Measurements from ENCODE around the gene WNK2.

WNK2 gene

DNA sequence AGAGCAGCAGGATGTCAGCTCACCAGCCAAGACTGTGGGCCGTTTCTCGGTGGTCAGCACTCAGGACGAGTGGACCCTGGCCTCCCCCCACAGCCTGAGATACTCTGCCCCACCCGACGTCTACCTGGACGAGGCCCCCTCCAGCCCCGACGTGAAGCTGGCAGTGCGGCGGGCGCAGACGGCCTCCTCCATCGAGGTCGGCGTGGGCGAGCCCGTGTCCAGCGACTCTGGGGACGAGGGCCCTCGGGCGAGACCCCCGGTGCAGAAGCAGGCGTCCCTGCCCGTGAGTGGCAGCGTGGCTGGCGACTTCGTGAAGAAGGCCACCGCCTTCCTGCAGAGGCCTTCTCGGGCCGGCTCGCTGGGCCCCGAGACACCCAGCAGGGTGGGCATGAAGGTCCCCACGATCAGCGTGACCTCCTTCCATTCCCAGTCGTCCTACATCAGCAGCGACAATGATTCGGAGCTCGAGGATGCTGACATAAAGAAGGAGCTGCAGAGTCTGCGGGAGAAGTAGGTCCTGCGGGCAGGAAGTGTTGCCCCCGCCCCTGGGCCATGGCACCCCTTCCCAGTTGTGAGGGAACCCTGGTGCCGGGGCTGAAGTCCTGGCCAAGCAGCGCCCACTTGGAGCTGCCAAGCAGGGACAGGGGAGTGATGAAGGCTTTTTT is 108.9 kb downstream of the WNK2 start:
- Histone ChIP-seq H3K79me2 (ENCODE audit: low read length) (no peaks in the 10 kb centered on the region), H4K20me1 (ENCODE audit: insufficient read depth, low read length) (no peaks in the 10 kb centered on the region), H2AFZ (ENCODE audit: low read depth, low read length) (no peak overlapping the region), H3K4me3 (ENCODE audit: low read length) (no peak overlapping the region), H3K36me3 (replicated peaks; ENCODE audit: low read depth, low read length) (no peaks in the 10 kb centered on the region), H3K27me3 (ENCODE audit: low read depth, low read length) (peaks cover 32% of the 10 kb centered on the region), H3K9me3 (ENCODE audit: insufficient read depth, low read length) (no peaks in the 10 kb centered on the region), H3K4me1 (ENCODE audit: low read length) (peaks cover 27% of the 10 kb centered on the region), H3K27ac (ENCODE audit: low read length) (no peak overlapping the region), H3K9ac (ENCODE audit: low read length) (no peak overlapping the region), H3K4me2 (ENCODE audit: low read length) (no peak overlapping the region)
- no peak for TF ChIP-seq EZH2phosphoT487 (IDR thresholded peaks at IDR 0.05; ENCODE audit: low read depth)
- TF ChIP-seq, protein P1, sequence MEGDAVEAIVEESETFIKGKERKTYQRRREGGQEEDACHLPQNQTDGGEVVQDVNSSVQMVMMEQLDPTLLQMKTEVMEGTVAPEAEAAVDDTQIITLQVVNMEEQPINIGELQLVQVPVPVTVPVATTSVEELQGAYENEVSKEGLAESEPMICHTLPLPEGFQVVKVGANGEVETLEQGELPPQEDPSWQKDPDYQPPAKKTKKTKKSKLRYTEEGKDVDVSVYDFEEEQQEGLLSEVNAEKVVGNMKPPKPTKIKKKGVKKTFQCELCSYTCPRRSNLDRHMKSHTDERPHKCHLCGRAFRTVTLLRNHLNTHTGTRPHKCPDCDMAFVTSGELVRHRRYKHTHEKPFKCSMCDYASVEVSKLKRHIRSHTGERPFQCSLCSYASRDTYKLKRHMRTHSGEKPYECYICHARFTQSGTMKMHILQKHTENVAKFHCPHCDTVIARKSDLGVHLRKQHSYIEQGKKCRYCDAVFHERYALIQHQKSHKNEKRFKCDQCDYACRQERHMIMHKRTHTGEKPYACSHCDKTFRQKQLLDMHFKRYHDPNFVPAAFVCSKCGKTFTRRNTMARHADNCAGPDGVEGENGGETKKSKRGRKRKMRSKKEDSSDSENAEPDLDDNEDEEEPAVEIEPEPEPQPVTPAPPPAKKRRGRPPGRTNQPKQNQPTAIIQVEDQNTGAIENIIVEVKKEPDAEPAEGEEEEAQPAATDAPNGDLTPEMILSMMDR (IDR thresholded peaks at IDR 0.05; ENCODE audit: low read depth, low read length): no peak

DNA sequence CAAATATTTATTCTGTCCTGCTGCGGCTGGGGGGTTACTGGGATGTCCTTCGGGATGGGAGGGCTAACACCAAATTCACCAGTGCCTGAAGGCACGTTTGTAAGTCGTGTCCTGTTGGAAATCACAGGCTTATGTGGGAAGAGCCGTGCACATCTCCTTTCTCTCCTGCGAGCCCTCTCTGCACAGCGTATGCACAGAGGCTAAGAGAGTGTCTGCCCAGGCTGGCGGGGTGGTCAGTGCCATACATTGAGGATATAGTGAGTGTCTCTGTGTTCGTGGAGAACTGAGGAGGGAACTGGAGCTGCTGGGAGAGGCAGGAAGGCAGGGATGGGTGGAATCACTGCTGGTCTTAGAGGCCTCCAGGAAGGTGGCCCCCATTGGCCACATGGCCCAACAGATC is 110.1 kb downstream of the WNK2 start:
- no peak overlapping the region for H3K9ac ChIP-seq (ENCODE audit: low read length)
- no peaks in the 10 kb centered on the region for H3K79me2 ChIP-seq (ENCODE audit: low read length)
- TF ChIP-seq, protein P1 (IDR thresholded peaks at IDR 0.05; ENCODE audit: low read depth, low read length): no peak
- no peak for TF ChIP-seq EZH2phosphoT487 (IDR thresholded peaks at IDR 0.05; ENCODE audit: low read depth)
- H3K36me3 ChIP-seq (replicated peaks; ENCODE audit: low read depth, low read length): no peaks in the 10 kb centered on the region
- H3K4me1 ChIP-seq (ENCODE audit: low read length): peaks cover 27% of the 10 kb centered on the region
- H3K27me3 ChIP-seq (ENCODE audit: low read depth, low read length): peaks cover 25% of the 10 kb centered on the region
- no peak overlapping the region for H2AFZ ChIP-seq (ENCODE audit: low read depth, low read length)
- H3K9me3 ChIP-seq (ENCODE audit: insufficient read depth, low read length): no peaks in the 10 kb centered on the region
- no peak overlapping the region for H3K27ac ChIP-seq (ENCODE audit: low read length)
- no peaks in the 10 kb centered on the region for H4K20me1 ChIP-seq (ENCODE audit: insufficient read depth, low read length)
- no peak overlapping the region for H3K4me2 ChIP-seq (ENCODE audit: low read length)
- no peak overlapping the region for H3K4me3 ChIP-seq (ENCODE audit: low read length)

DNA sequence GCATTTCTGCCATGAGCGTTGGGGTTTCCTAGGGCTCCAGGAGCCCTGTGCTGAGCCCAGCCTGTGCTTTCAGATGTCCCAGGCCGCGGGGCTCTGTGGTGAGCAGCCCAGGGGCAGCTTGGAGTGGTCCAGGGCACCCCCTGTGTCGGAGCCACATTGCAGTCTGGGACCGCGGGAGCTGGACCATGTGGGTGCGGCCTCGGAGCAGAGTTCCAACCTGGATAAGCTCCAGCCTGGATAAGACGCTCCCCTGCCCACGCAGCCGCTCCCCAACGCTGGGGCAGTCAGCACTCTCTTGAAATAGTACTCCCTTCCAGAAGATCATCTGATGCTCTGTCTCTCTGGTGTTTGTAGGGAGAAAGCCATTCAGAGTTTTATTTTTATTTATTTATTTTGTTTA is 111.1 kb downstream of the WNK2 start:
- Histone ChIP-seq H3K27me3 (ENCODE audit: low read depth, low read length) (peaks cover 20% of the 10 kb centered on the region), H3K9me3 (ENCODE audit: insufficient read depth, low read length) (no peaks in the 10 kb centered on the region), H3K79me2 (ENCODE audit: low read length) (no peaks in the 10 kb centered on the region), H3K9ac (ENCODE audit: low read length) (no peak overlapping the region), H3K4me2 (ENCODE audit: low read length) (peak overlapping the region; percentile 55), H2AFZ (ENCODE audit: low read depth, low read length) (no peak overlapping the region), H4K20me1 (ENCODE audit: insufficient read depth, low read length) (no peaks in the 10 kb centered on the region), H3K36me3 (replicated peaks; ENCODE audit: low read depth, low read length) (no peaks in the 10 kb centered on the region), H3K27ac (ENCODE audit: low read length) (no peak overlapping the region), H3K4me1 (ENCODE audit: low read length) (peaks cover 27% of the 10 kb centered on the region), H3K4me3 (ENCODE audit: low read length) (no peak overlapping the region)
- TF ChIP-seq, protein P1 (IDR thresholded peaks at IDR 0.05; ENCODE audit: low read depth, low read length): no peak
- TF ChIP-seq EZH2phosphoT487 (IDR thresholded peaks at IDR 0.05; ENCODE audit: low read depth): no peak

DNA sequence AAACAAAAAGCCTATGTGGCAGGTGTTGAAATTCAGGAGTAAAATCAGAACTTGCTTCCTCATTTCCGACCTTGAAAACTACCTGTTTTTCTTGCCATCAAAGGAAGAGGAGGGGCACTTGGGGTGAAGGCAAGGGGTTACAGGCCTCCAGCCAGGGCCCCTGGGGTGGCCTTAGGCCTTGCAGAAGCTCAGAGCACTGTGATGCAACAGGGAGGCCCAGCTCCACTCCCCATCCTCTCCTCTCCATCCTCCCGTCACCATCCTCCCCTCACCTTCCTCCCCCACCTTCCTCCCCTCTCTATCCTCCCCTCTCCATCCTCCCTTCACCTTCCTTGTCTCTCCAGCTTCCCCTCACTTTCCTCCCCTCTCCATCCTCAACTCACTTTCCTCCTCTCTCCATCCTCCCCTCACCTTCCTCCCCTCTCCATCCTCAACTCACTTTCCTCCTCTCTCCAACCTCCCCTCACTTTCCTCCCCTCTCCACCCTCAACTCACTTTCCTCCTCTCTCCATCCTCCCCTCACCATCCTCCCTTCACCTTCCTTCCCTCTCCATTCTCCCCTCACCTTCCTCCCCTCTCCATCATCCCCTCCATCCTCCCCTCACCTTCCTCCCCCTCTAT is 111.6 kb downstream of the WNK2 start:
- no peaks in the 10 kb centered on the region for H3K9me3 ChIP-seq (ENCODE audit: insufficient read depth, low read length)
- H3K27ac ChIP-seq (ENCODE audit: low read length): no peak overlapping the region
- H3K4me2 ChIP-seq (ENCODE audit: low read length): peak overlapping the region; percentile 55
- H3K79me2 ChIP-seq (ENCODE audit: low read length): no peaks in the 10 kb centered on the region
- no peaks in the 10 kb centered on the region for H4K20me1 ChIP-seq (ENCODE audit: insufficient read depth, low read length)
- H3K27me3 ChIP-seq (ENCODE audit: low read depth, low read length): peaks cover 17% of the 10 kb centered on the region
- no peak overlapping the region for H2AFZ ChIP-seq (ENCODE audit: low read depth, low read length)
- H3K4me1 ChIP-seq (ENCODE audit: low read length): peaks cover 24% of the 10 kb centered on the region
- no peaks in the 10 kb centered on the region for H3K36me3 ChIP-seq (replicated peaks; ENCODE audit: low read depth, low read length)
- no peak overlapping the region for H3K9ac ChIP-seq (ENCODE audit: low read length)
- no peak overlapping the region for H3K4me3 ChIP-seq (ENCODE audit: low read length)
- TF ChIP-seq, protein P1 (IDR thresholded peaks at IDR 0.05; ENCODE audit: low read depth, low read length): no peak
- TF ChIP-seq EZH2phosphoT487 (IDR thresholded peaks at IDR 0.05; ENCODE audit: low read depth): no peak

All from OCI-LY3 (cell line).